Measurements from ENCODE around the gene ACSM4.
"Not testable (repeated sequence)": the region's sequence is repeated elsewhere in the genome, so short reads cannot be mapped to it uniquely, and the experiment has no call there.

ACSM4 gene, protein sequence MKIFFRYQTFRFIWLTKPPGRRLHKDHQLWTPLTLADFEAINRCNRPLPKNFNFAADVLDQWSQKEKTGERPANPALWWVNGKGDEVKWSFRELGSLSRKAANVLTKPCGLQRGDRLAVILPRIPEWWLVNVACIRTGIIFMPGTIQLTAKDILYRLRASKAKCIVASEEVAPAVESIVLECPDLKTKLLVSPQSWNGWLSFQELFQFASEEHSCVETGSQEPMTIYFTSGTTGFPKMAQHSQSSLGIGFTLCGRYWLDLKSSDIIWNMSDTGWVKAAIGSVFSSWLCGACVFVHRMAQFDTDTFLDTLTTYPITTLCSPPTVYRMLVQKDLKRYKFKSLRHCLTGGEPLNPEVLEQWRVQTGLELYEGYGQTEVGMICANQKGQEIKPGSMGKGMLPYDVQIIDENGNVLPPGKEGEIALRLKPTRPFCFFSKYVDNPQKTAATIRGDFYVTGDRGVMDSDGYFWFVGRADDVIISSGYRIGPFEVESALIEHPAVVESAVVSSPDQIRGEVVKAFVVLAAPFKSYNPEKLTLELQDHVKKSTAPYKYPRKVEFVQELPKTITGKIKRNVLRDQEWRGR

DNA sequence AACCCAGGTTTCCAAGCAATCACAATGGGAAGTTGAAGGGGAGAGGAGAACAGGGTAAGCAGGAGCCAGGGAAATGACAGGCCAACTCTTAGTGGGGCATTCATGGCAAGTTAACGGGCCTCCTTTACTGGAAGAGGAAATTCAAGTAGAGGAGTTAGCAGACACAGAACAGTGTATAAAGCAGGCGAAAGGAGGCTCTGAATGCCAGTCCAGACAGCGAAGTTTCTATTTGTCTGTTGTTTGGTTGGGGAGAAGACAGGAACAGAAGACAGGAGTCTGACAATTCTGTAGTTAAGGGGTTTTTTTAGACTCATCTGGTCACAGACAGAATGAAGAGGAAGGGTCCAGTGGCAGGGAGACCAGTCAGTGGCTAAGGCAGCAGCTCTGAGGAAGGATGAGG is at the start of gene ACSM4:
ACSM4 (plus strand) TSS at position 301 of the 400 bp plus-strand sequence. CDS start 260 bp downstream, outside the sequence.
- Histone ChIP-seq H3K4me1 (ENCODE audit: control insufficient read depth in 1 of 2, insufficient read depth in 2 of 2, low read length in 2 of 2) (no peaks in the 10 kb centered on the region), H3K36me3 (ENCODE audit: control insufficient read depth in 1 of 2, insufficient read depth in 2 of 2, low read length in 2 of 2) (no peaks in the 10 kb centered on the region), H3K27ac (ENCODE audit: low read length) (no peak within 1 kb of the TSS), H3K4me3 (ENCODE audit: low read depth in 1 of 2, low read length in 2 of 2) (no peak within 1 kb of the TSS), H3K9me3 (ENCODE audit: control insufficient read depth in 1 of 2, low read length in 2 of 2) (no peaks in the 10 kb centered on the region), H3K27me3 (ENCODE audit: low read depth, low read length) (no peaks in the 10 kb centered on the region)

DNA sequence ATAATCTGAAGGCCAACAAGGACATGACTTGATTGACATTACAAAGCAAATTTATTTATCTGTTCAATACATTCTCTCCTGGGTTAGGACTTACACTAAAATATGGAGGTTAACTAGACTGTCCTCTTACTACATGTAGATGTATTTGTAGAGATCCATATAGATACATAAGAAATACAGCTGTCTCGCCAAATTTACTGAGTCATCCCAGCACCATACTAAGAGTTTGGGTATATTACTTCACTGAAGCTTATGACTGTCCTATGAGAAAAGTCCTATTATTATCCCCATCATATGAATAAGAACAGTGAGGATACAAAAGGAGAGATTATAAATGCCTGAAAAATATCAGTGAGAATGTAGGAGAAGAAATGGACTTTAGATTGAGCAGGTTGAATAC is 44.8 kb upstream of the ACSM4 start:
- Histone ChIP-seq H3K9me3 (ENCODE audit: control insufficient read depth in 1 of 2, low read length in 2 of 2) (no peaks in the 10 kb centered on the region), H3K4me3 (ENCODE audit: low read depth in 1 of 2, low read length in 2 of 2) (no peak overlapping the region), H3K36me3 (ENCODE audit: control insufficient read depth in 1 of 2, insufficient read depth in 2 of 2, low read length in 2 of 2) (no peaks in the 10 kb centered on the region), H3K27me3 (ENCODE audit: low read depth, low read length) (no peaks in the 10 kb centered on the region), H3K4me1 (ENCODE audit: control insufficient read depth in 1 of 2, insufficient read depth in 2 of 2, low read length in 2 of 2) (no peaks in the 10 kb centered on the region), H3K27ac (ENCODE audit: low read length) (no peak overlapping the region)

DNA sequence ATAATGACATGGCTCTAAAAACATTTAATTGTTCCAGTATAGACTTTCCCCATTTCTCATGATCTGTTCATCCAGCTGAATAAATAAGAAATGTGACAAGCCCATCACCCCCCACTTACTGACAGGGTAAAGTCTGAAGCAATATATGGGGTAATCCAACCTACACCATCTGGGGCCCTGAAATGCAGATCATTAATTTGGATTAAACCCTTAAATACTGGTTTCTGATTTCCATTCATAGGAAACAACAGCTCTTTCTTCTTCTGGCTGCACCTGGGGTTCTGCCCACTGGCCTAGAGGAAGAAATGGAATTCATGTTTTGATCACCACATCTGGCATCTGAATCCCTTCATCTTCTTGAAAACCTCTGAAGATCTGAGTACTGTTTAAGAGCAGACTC is 39.3 kb upstream of the ACSM4 start:
- H3K27me3 ChIP-seq (ENCODE audit: low read depth, low read length): no peaks in the 10 kb centered on the region
- H3K4me1 ChIP-seq (ENCODE audit: control insufficient read depth in 1 of 2, insufficient read depth in 2 of 2, low read length in 2 of 2): no peaks in the 10 kb centered on the region
- no peak overlapping the region for H3K4me3 ChIP-seq (ENCODE audit: low read depth in 1 of 2, low read length in 2 of 2)
- no peaks in the 10 kb centered on the region for H3K36me3 ChIP-seq (ENCODE audit: control insufficient read depth in 1 of 2, insufficient read depth in 2 of 2, low read length in 2 of 2)
- no peak overlapping the region for H3K27ac ChIP-seq (ENCODE audit: low read length)
- no peaks in the 10 kb centered on the region for H3K9me3 ChIP-seq (ENCODE audit: control insufficient read depth in 1 of 2, low read length in 2 of 2)

DNA sequence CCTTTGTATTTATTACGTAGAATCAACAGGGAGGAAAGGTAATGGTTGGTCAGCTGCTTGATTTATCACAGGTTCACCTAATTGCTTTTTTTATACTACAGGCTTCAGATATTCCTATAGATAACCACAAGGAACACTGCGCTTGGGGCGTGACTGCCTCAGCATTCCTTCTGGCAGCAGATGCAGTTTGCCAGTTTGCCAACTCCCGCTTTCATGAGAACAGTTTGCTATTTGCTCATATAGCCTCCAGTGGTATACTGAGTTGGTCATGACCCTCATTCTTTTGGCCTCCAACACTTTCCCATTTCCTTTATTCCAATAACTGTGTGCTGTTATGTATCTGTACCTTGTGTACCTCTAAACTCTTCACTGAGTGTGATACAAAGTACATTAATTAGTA is 38.6 kb upstream of the ACSM4 start:
- H3K4me3 ChIP-seq (ENCODE audit: low read depth in 1 of 2, low read length in 2 of 2): no peak overlapping the region
- no peaks in the 10 kb centered on the region for H3K4me1 ChIP-seq (ENCODE audit: control insufficient read depth in 1 of 2, insufficient read depth in 2 of 2, low read length in 2 of 2)
- no peaks in the 10 kb centered on the region for H3K9me3 ChIP-seq (ENCODE audit: control insufficient read depth in 1 of 2, low read length in 2 of 2)
- no peaks in the 10 kb centered on the region for H3K36me3 ChIP-seq (ENCODE audit: control insufficient read depth in 1 of 2, insufficient read depth in 2 of 2, low read length in 2 of 2)
- H3K27me3 ChIP-seq (ENCODE audit: low read depth, low read length): no peaks in the 10 kb centered on the region
- no peak overlapping the region for H3K27ac ChIP-seq (ENCODE audit: low read length)

DNA sequence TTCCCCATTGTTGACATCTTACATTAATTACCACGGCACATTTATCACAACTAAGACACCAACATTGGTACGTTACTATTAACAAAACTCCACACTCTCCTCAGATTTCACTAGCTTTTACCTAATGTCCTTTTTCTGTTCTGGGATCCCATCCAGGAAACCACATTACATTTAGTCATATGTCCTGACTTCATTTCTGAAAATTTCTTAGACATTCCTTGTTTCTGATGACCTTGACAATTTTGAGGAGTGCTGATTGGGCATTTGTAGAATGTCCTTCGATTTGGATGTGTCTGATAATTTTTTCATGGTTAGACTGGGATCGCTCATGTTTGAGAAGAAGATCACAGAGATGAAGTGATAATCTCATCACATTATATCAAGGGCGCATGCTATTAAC is 34.6 kb upstream of the ACSM4 start:
- Histone ChIP-seq H3K4me3 (ENCODE audit: low read depth in 1 of 2, low read length in 2 of 2) (no peak overlapping the region), H3K36me3 (ENCODE audit: control insufficient read depth in 1 of 2, insufficient read depth in 2 of 2, low read length in 2 of 2) (no peaks in the 10 kb centered on the region), H3K27me3 (ENCODE audit: low read depth, low read length) (no peaks in the 10 kb centered on the region), H3K4me1 (ENCODE audit: control insufficient read depth in 1 of 2, insufficient read depth in 2 of 2, low read length in 2 of 2) (no peaks in the 10 kb centered on the region), H3K9me3 (ENCODE audit: control insufficient read depth in 1 of 2, low read length in 2 of 2) (no peaks in the 10 kb centered on the region), H3K27ac (ENCODE audit: low read length) (no peak overlapping the region)

DNA sequence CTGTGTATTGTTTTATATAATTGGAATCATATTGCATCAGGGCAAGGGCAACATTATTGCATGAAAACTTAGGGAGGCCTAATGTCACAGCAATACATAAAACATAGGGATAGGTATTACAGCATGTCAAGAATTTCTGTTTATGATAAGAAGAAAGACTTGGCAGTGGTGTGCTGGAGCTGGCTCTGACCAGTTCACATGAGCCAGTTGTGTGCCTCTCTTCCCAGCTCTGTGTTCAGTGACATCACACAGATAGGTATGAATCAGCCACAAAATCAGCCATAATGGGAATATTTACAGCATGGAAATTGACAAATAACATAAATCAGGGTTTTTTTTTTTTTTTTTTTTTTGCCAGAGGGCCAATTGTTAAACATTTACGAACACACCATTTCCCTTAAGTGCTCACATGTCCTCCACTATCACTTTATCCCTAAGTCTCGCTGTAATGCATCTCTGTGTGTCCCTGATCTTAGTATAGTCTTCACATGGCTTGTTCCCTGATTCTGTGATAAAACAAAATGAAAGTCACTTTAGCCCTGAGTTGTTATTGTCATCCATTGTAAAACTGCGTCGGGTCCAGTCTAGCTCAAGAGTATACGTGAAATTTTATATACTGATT is 31.9 kb upstream of the ACSM4 start:
- no peaks in the 10 kb centered on the region for H3K4me1 ChIP-seq (ENCODE audit: control insufficient read depth in 1 of 2, insufficient read depth in 2 of 2, low read length in 2 of 2)
- no peak overlapping the region for H3K4me3 ChIP-seq (ENCODE audit: low read depth in 1 of 2, low read length in 2 of 2)
- no peaks in the 10 kb centered on the region for H3K27me3 ChIP-seq (ENCODE audit: low read depth, low read length)
- H3K36me3 ChIP-seq (ENCODE audit: control insufficient read depth in 1 of 2, insufficient read depth in 2 of 2, low read length in 2 of 2): no peaks in the 10 kb centered on the region
- no peaks in the 10 kb centered on the region for H3K9me3 ChIP-seq (ENCODE audit: control insufficient read depth in 1 of 2, low read length in 2 of 2)
- H3K27ac ChIP-seq (ENCODE audit: low read length): no peak overlapping the region

DNA sequence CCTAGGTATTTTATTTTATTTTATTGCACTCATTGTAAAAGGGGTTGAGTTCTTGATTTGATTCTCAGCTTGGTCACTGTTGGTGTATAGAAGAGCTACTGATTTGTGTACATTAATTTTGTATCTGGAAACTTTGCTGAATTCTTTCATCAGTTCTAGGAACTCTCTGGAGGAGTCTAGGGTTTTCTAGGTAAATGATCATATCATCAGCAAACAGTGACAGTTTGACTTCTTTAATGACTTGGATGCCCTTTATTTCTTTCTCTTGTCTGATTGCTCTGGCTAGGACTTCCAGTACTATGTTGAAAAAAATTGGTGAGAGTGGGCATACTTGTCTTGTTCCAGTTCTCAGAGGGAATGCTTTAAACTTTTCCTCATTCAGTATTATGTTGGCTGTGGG is 28.4 kb upstream of the ACSM4 start:
- not testable (repeated sequence) for H3K36me3 ChIP-seq (ENCODE audit: control insufficient read depth in 1 of 2, insufficient read depth in 2 of 2, low read length in 2 of 2); H3K27me3 ChIP-seq (ENCODE audit: low read depth, low read length)

DNA sequence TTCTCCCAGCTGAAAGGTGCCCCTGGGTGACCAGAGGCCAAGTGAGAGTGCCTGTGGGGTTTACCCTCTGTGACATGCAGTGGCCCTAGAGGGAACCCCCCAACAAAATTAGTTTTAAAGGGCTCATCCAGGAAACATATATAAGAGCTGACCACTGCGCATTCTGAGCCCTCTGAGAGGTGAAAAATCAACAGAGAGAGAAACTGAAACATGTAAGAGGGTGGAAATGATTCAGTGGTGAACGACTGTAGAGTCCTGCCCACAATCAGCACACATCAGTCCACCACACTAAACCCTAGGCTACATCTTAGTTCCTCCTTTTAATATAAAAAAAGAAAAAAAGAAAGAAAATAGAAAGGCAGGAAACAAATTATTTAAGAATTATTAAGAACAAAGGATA is 21.0 kb upstream of the ACSM4 start:
- Histone ChIP-seq H3K9me3 (ENCODE audit: control insufficient read depth in 1 of 2, low read length in 2 of 2) (peaks cover 0 to 2% of the 10 kb centered on the region in 2 donors), H3K36me3 (ENCODE audit: control insufficient read depth in 1 of 2, insufficient read depth in 2 of 2, low read length in 2 of 2) (no peaks in the 10 kb centered on the region), H3K27ac (ENCODE audit: low read length) (no peak overlapping the region), H3K4me3 (ENCODE audit: low read depth in 1 of 2, low read length in 2 of 2) (no peak overlapping the region), H3K27me3 (ENCODE audit: low read depth, low read length) (no peaks in the 10 kb centered on the region), H3K4me1 (ENCODE audit: control insufficient read depth in 1 of 2, insufficient read depth in 2 of 2, low read length in 2 of 2) (no peaks in the 10 kb centered on the region)

More for the DNA sequence above, 28.4 kb upstream of the ACSM4 start:
- H3K9me3 ChIP-seq (ENCODE audit: control insufficient read depth in 1 of 2, low read length in 2 of 2); H3K27ac ChIP-seq (ENCODE audit: low read length); H3K4me3 ChIP-seq (ENCODE audit: low read depth in 1 of 2, low read length in 2 of 2); H3K4me1 ChIP-seq (ENCODE audit: control insufficient read depth in 1 of 2, insufficient read depth in 2 of 2, low read length in 2 of 2): not testable (repeated sequence)

DNA sequence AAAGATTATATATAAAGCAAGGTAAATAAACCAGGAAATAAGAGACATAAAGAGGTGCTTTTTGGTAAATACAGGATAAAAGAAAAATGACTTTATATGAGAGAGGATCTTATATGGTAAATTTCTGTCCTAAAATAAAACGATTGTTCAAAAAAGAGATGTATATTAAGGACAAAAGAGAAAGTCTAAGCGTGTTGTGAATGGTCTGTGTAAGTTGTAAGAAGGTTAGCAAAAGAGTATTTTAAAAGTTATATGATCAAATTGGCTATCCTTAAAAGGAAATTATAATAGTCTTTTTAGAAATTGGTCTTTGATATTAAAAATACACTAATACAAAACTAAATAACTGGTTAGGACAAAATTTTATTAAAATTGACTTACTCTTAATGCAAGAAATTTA is 14.1 kb upstream of the ACSM4 start:
- no peak overlapping the region for H3K4me3 ChIP-seq (ENCODE audit: low read depth in 1 of 2, low read length in 2 of 2)

DNA sequence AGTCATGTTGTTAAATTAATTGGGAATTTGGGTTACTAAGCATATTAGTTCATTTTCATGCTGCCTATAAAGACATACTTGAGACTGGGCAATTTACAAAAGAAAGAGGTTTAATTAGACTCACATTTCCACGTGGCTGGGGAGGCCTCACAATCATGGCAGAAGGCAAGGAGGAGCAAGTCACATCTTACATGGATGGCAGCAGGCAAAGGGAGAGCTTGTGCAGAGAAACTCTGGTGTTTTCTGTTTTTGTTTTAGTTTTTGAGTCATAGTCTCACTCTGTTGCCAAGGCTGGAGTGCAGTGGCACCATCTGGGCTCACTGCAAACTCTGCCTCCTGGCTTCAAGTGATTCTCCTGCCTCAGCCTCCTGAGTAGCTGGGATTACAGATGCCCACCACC is 13.3 kb upstream of the ACSM4 start:
- H3K27me3 ChIP-seq (ENCODE audit: low read depth, low read length); H3K27ac ChIP-seq (ENCODE audit: low read length); H3K36me3 ChIP-seq (ENCODE audit: control insufficient read depth in 1 of 2, insufficient read depth in 2 of 2, low read length in 2 of 2); H3K4me3 ChIP-seq (ENCODE audit: low read depth in 1 of 2, low read length in 2 of 2); H3K4me1 ChIP-seq (ENCODE audit: control insufficient read depth in 1 of 2, insufficient read depth in 2 of 2, low read length in 2 of 2); H3K9me3 ChIP-seq (ENCODE audit: control insufficient read depth in 1 of 2, low read length in 2 of 2): not testable (repeated sequence)

More for the DNA sequence above, 14.1 kb upstream of the ACSM4 start:
- Histone ChIP-seq H3K9me3 (ENCODE audit: control insufficient read depth in 1 of 2, low read length in 2 of 2) (no peaks in the 10 kb centered on the region), H3K27me3 (ENCODE audit: low read depth, low read length) (no peaks in the 10 kb centered on the region), H3K36me3 (ENCODE audit: control insufficient read depth in 1 of 2, insufficient read depth in 2 of 2, low read length in 2 of 2) (no peaks in the 10 kb centered on the region), H3K27ac (ENCODE audit: low read length) (no peak overlapping the region), H3K4me1 (ENCODE audit: control insufficient read depth in 1 of 2, insufficient read depth in 2 of 2, low read length in 2 of 2) (no peaks in the 10 kb centered on the region)

DNA sequence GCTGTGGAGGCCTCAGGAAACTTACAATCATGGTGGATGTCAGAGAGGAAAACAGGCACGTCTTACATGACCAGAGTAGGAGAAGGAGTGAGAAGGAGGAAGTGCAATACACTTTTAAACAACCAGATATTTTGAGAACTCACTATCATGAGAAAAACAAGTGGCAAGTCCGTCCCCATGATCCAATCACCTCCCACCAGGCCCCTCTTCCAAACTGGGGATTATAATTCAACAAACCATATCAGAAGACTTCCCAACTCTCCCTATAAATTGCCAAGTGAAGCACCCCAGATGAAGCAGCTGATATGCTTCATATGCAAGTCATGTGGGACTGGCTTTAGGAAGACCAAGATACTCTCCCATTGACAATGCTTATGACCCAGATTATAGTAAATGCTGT is 11.6 kb upstream of the ACSM4 start:
- Histone ChIP-seq H3K4me1 (ENCODE audit: control insufficient read depth in 1 of 2, insufficient read depth in 2 of 2, low read length in 2 of 2) (no peaks in the 10 kb centered on the region), H3K36me3 (ENCODE audit: control insufficient read depth in 1 of 2, insufficient read depth in 2 of 2, low read length in 2 of 2) (no peaks in the 10 kb centered on the region), H3K27me3 (ENCODE audit: low read depth, low read length) (no peaks in the 10 kb centered on the region), H3K4me3 (ENCODE audit: low read depth in 1 of 2, low read length in 2 of 2) (no peak overlapping the region), H3K27ac (ENCODE audit: low read length) (no peak overlapping the region), H3K9me3 (ENCODE audit: control insufficient read depth in 1 of 2, low read length in 2 of 2) (no peaks in the 10 kb centered on the region)
